IMR-90 (cell line): ENCODE results near the gene ADPRM. TPM values are rescaled to one million over a fixed set of nuclear protein-coding genes. Genes with fewer than 3 reads are reported as not detected.

Experiments
- ATAC-seq: fragments of 200-7000 bp; cut with Tn5 transposase; 2 replicates; pipeline ENCODE4 v1.9.1; 2020; ENCODE audit warnings: low read depth, mild to moderate bottlenecking, moderate library complexity
- BruUV-seq: library from RNA; stranded (reverse); fragments of 400-500 nt; replicated peaks from 2 replicates; lab custom pipeline; 2021; lab: Mats Ljungman, UMichigan
- CTCF ChIA-PET: fragments of 300-600 bp; formaldehyde crosslinking; extraction: SDS; loops from one replicate; lab custom pipeline; 2021; ENCODE audit warnings: antibody characterized with exemption; lab: Yijun Ruan, JAX
- POLR2A ChIA-PET: fragments of 300-600 bp; sonication (Branson Sonifier 250); formaldehyde crosslinking; loops from one replicate; lab custom pipeline; 2022; ENCODE audit warnings: antibody characterized with exemption; ENCODE audit not compliant: unreplicated experiment; lab: Charles Lee
- DNase-seq: peaks from one replicate; pipeline ENCODE4 v3.0.0; 2013
- H2AFZ ChIP-seq: replicated peaks from 2 replicates; pipeline ENCODE3; 2013; ENCODE audit warnings: low read length, mild to moderate bottlenecking; ENCODE audit not compliant: poor library complexity
- H2AK5ac ChIP-seq: 2 replicates; pipeline ENCODE4 v1.6.1; 2013; ENCODE audit warnings: low read depth, low read length, inconsistent platforms
- H2AK9ac ChIP-seq: replicated peaks from 2 replicates; pipeline ENCODE3; 2013; ENCODE audit warnings: mild to moderate bottlenecking, low read depth, low read length, moderate library complexity; ENCODE audit not compliant: poor library complexity
- H2BK120ac ChIP-seq: 2 replicates; pipeline ENCODE4 v1.6.1; 2013; ENCODE audit warnings: low read depth, low read length, inconsistent platforms
- H2BK15ac ChIP-seq: 3 replicates; pipeline ENCODE4 v1.6.1; 2013; ENCODE audit warnings: low read depth, low read length, inconsistent platforms
- H2BK20ac ChIP-seq: 2 replicates; pipeline ENCODE4 v1.6.1; 2013; ENCODE audit warnings: low read depth, mild to moderate bottlenecking, inconsistent platforms, low read length, moderate library complexity
- H2BK5ac ChIP-seq: 2 replicates; pipeline ENCODE4 v1.6.1; 2013; ENCODE audit warnings: mild to moderate bottlenecking, low read depth, low read length, inconsistent platforms; ENCODE audit not compliant: poor library complexity, severe bottlenecking
- H3K14ac ChIP-seq: replicated peaks from 2 replicates; pipeline ENCODE4 v1.6.1; 2013; ENCODE audit warnings: low read depth, low read length, inconsistent platforms
- H3K18ac ChIP-seq: 2 replicates; pipeline ENCODE4 v1.6.1; 2013; ENCODE audit warnings: low read depth, low read length, control low read depth
- H3K23ac ChIP-seq: 2 replicates; pipeline ENCODE4 v1.6.1; 2013; ENCODE audit warnings: low read depth, low read length, inconsistent platforms
- H3K27ac ChIP-seq: 2 replicates; pipeline ENCODE4 v1.5.1; 2013; ENCODE audit warnings: mild to moderate bottlenecking, control low read depth, low read length; ENCODE audit not compliant: insufficient read depth
- H3K27me3 ChIP-seq: 2 replicates; pipeline ENCODE4 v1.6.1; 2013; ENCODE audit warnings: low read length; ENCODE audit not compliant: control insufficient read depth, insufficient read depth
- H3K36me3 ChIP-seq: 2 replicates; pipeline ENCODE4 v1.6.1; 2013; ENCODE audit warnings: low read length, mixed read lengths; ENCODE audit not compliant: control insufficient read depth, insufficient read depth
- H3K4ac ChIP-seq: 2 replicates; pipeline ENCODE4 v1.6.1; 2013; ENCODE audit warnings: low read depth, low read length, inconsistent platforms
- H3K4me1 ChIP-seq: 2 replicates; pipeline ENCODE4 v1.6.1; 2013; ENCODE audit warnings: low read length, mixed read lengths; ENCODE audit not compliant: control insufficient read depth, insufficient read depth
- H3K4me2 ChIP-seq: 2 replicates; pipeline ENCODE4 v1.6.1; 2013; ENCODE audit warnings: low read depth, mild to moderate bottlenecking, control low read depth, low read length, moderate library complexity
- H3K4me3 ChIP-seq: 2 replicates; pipeline ENCODE4 v1.5.1; 2013; ENCODE audit warnings: low read depth, mild to moderate bottlenecking, control low read depth, low read length, moderate library complexity; ENCODE audit not compliant: insufficient read depth
- H3K56ac ChIP-seq: 2 replicates; pipeline ENCODE4 v1.6.1; 2013; ENCODE audit warnings: low read length, inconsistent platforms; ENCODE audit not compliant: insufficient read depth; ENCODE audit errors: extremely low read depth
- H3K79me1 ChIP-seq, 2 experiments: 2 replicates each; pipeline ENCODE4 v1.6.1; 2013; ENCODE audit warnings: low read length in 2 of 2, inconsistent platforms in 1 of 2, low read depth in 1 of 2
- H3K9ac ChIP-seq: 2 replicates; pipeline ENCODE4 v1.6.1; 2013; ENCODE audit warnings: low read depth, low read length, control low read depth
- H3K9me1 ChIP-seq: 2 replicates; pipeline ENCODE4 v1.6.1; 2013; ENCODE audit warnings: low read length, inconsistent platforms; ENCODE audit not compliant: insufficient read depth
- H3K9me3 ChIP-seq: 2 replicates; pipeline ENCODE4 v1.6.1; 2013; ENCODE audit warnings: low read length; ENCODE audit not compliant: control insufficient read depth, insufficient read depth
- H4K20me1 ChIP-seq: 2 replicates; pipeline ENCODE4 v1.6.1; 2013; ENCODE audit warnings: low read length, inconsistent platforms; ENCODE audit not compliant: insufficient read depth
- H4K5ac ChIP-seq: 2 replicates; pipeline ENCODE4 v1.6.1; 2013; ENCODE audit warnings: mild to moderate bottlenecking, low read depth, low read length, control low read depth
- H4K8ac ChIP-seq, 2 experiments: 2 replicates each; pipeline ENCODE4 v1.6.1; 2013; ENCODE audit warnings: low read depth in 2 of 2, low read length in 2 of 2, control low read depth in 1 of 2, inconsistent platforms in 1 of 2
- H4K91ac ChIP-seq: 2 replicates; pipeline ENCODE4 v1.6.1; 2013; ENCODE audit warnings: low read depth, low read length, inconsistent platforms; ENCODE audit not compliant: insufficient read depth
- CEBPB ChIP-seq: IDR thresholded peaks from 2 replicates; pipeline ENCODE4 v1.6.1; 2012; ENCODE audit warnings: low read depth, low read length, improper control_type of control experiment
- FOS ChIP-seq: fragments of 150-350 bp; IDR thresholded peaks from 2 replicates; pipeline ENCODE4 v1.6.1; 2016; ENCODE audit warnings: low read depth, low read length
- MAZ ChIP-seq: IDR thresholded peaks from 2 replicates; pipeline ENCODE4 v1.6.1; 2012; ENCODE audit warnings: low read depth, mild to moderate bottlenecking, low read length, improper control_type of control experiment, moderate library complexity, borderline replicate concordance
- NFE2L2 ChIP-seq: fragments of 150-350 bp; IDR thresholded peaks from 2 replicates; pipeline ENCODE4 v1.6.1; 2016; ENCODE audit warnings: low read depth, mild to moderate bottlenecking, low read length
- RAD21 ChIP-seq: IDR thresholded peaks from 2 replicates; pipeline ENCODE4 v1.6.1; 2012; ENCODE audit warnings: low read length, improper control_type of control experiment
- WGBS, 2 experiments: methylation state at CpG; one replicate each; pipeline versions ENCODE4 v1.1.5 to v1.1.7; 2013; ENCODE audit warnings: missing lambda C conversion rate in 2 of 2; ENCODE audit not compliant: insufficient read length in 1 of 2; ENCODE audit errors: extremely low coverage in 2 of 2; 5-methylcytosine and 5-hydroxymethylcytosine counted together
- dilution Hi-C: fragments of 300-500 bp; cut with HindIII; formaldehyde crosslinking; loops from one replicate; pipeline ENCODE4 v1.14.3; 2018; ENCODE audit warnings: low sequenced_read_pairs; ENCODE audit not compliant: unreplicated experiment
- in situ Hi-C: fragments of 300-500 bp; cut with MboI; formaldehyde crosslinking; loops from 3 replicates; pipeline ENCODE4 v1.14.3; 2019; ENCODE audit warnings: low sequenced_read_pairs, inconsistent platforms, mixed read lengths
- intact Hi-C: fragments of 100-400 bp; cut with micrococcal nuclease; formaldehyde crosslinking; loops from 2 replicates; pipeline ENCODE4 v1.10.0; 2022
- polyA plus RNA-seq, 3 experiments: library from polyadenylated mRNA; depleted of rRNA; stranded (reverse); fragments of >200 nt; gene quantifications; 2 replicates each; pipeline ENCODE4 v1.2.3, GENCODE V29; 2012; ENCODE audit warnings: low replicate concordance in 1 of 3
- total RNA-seq: library from RNA; depleted of rRNA; stranded (reverse); fragments of >200 nt; gene quantifications from 2 replicates; pipeline ENCODE4 v1.2.3, GENCODE V29; 2012
- TF ChIP-seq, protein P1 (sequence below): conservative IDR thresholded peaks from 2 replicates; pipeline ENCODE4 v1.5.1; 2012; ENCODE audit warnings: mild to moderate bottlenecking, low read depth, low read length, improper control_type of control experiment

The ADPRM gene
- total and polyA plus RNA-seq, 2 of the 4 experiments (the other 2 are of a cell fraction) = 7.4 to 12.2 TPM

DNA sequence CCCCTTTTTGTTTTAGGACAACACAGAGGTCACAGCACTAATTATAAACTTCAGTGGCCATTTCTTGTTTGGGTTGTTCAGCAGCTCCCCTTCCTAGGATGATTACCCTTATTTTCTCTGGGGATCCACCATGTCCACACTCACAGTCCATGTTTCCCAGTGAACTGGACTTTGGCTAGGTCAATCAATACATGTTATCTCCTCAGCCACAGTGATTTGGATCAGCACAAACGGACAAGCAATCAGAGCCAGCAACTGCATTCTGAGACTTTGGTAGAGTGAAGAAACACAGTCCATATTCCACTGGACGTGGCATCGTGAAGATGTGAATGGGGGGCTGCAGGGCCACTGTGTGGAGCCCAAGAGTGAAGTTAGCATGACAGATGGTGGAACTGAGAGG is 27.9 kb downstream of the ADPRM start:
- Histone ChIP-seq H3K4me3 (no peak overlapping the region), H3K23ac (no peak overlapping the region), H3K56ac (no peak overlapping the region), H3K27me3 (no peaks in the 10 kb centered on the region), H2BK20ac (no peak overlapping the region), H3K9me1 (0 out of 2 replicates have a peak, but pooled peaks cover 3% of the 10 kb centered on the region), H2AK5ac (no peak overlapping the region), H3K4ac (no peak overlapping the region), H2AFZ (no peak overlapping the region), H3K9ac (no peak overlapping the region), H3K18ac (no peak overlapping the region), H4K5ac (no peak overlapping the region), H4K20me1 (no peaks in the 10 kb centered on the region), H2AK9ac (no peak overlapping the region), H3K4me2 (no peak overlapping the region), H3K27ac (no peak overlapping the region), H2BK120ac (no peak overlapping the region), H4K8ac (no peak overlapping the region), H2BK15ac (no peak overlapping the region), H3K14ac (no peak overlapping the region), H4K91ac (no peak overlapping the region), H3K79me1 (no peaks in the 10 kb centered on the region), H3K9me3 (no peaks in the 10 kb centered on the region), H3K4me1 (no peaks in the 10 kb centered on the region), H3K36me3 (peaks cover 5% of the 10 kb centered on the region), H2BK5ac (no peak overlapping the region)
- intact Hi-C loops = loop anchor here (10.0 kb wide), 1 partner anchor 1270 kb away; the partner anchor contains the start of gene ZNF18
- ChIA-PET CTCF (no interaction called here), POLR2A (no interaction called here)
- no TSS peak for BruUV-seq
- in situ Hi-C loops = loop anchor here (10.0 kb wide), 1 partner anchor 60 kb away; no protein-coding TSS in a partner anchor
- TF ChIP-seq, protein P1, sequence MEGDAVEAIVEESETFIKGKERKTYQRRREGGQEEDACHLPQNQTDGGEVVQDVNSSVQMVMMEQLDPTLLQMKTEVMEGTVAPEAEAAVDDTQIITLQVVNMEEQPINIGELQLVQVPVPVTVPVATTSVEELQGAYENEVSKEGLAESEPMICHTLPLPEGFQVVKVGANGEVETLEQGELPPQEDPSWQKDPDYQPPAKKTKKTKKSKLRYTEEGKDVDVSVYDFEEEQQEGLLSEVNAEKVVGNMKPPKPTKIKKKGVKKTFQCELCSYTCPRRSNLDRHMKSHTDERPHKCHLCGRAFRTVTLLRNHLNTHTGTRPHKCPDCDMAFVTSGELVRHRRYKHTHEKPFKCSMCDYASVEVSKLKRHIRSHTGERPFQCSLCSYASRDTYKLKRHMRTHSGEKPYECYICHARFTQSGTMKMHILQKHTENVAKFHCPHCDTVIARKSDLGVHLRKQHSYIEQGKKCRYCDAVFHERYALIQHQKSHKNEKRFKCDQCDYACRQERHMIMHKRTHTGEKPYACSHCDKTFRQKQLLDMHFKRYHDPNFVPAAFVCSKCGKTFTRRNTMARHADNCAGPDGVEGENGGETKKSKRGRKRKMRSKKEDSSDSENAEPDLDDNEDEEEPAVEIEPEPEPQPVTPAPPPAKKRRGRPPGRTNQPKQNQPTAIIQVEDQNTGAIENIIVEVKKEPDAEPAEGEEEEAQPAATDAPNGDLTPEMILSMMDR = no peak
- TF ChIP-seq MAZ (no peak), NFE2L2 (no peak), FOS (no peak), CEBPB (no peak), RAD21 (no peak)
- ATAC-seq (no peak), DNase-seq (no peak)
- dilution Hi-C loops = no loop called here
- no CpG with 5 or more reads among the region's 3 CpGs for WGBS, 2 experiments
